Cardiac fibroblast (primary cell): Measurements from ENCODE around the gene HSBP1L1.

Experiments
- DNase-seq, 2 donors: peaks; one replicate each; pipeline versions ENCODE4 v3.0.0 to v3.0.0-alpha.2; 2010; ENCODE audit warnings: low read depth in 2 of 2
- H3K4me3 ChIP-seq, 2 donors: replicated peaks in 1 of 2; 1 replicate in 1 of 2; 2 replicates in 1 of 2; pipeline ENCODE4 v1.5.1; 2011; ENCODE audit warnings: low read depth in 2 of 2, low read length in 2 of 2, mild to moderate bottlenecking in 2 of 2, moderate library complexity in 1 of 2
- CTCF ChIP-seq: IDR thresholded peaks from one replicate; pipeline ENCODE4 v1.5.1; 2011; ENCODE audit warnings: low read depth, mild to moderate bottlenecking, low read length, inconsistent platforms

The HSBP1L1 gene

GRCh38 chr18:79949697-79950487 lies 14.6 kb upstream of the HSBP1L1 start:
- H3K4me3 ChIP-seq, result peak overlapping the region; percentile 58 to 72
- TF ChIP-seq CTCF, result no peak
- peak; percentile 32 to 36 for DNase-seq

DNA sequence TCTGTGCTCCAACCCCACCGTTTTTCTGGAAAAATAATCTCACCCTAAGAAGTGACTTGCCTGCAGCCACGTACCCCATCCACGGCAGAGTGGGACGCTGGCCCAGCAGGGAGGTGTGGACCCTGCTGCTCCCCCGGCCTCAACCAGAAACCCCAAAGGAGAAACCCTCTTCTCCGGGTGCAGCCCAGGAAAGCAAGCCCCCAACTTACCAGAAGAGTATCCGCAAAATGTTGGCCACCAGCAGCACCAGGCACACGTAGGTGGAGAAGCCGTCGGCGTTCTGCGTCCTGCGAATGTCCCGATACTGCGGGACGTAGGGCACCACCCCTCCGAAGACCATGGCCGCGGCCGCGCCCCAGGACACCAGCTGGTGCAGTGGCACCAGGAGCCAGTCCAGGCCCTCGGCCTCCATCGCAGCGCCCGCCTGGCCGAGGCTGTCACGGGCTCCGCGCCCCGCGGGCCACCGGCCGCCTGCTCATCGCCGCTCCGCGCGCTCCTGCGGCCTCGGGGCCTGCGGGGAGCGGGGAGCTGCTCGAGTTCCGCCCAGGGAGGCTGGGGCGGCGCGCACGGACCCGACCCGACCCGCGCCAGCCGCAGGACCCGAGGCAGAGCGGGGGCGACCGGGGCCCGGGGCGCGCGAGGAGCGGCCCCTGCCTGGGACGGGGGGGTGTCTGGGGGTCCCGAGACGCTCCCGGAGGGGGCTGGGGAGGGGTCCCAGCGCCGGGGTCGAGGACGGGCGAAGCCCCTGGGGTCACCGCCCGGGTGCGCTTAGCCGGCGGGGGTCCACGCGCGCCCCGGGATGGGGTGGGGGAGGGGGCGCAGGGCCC lies 13.7 kb upstream of the HSBP1L1 start:
- H3K4me3 ChIP-seq, result peak overlapping the region; percentile 58 to 72
- no peak for TF ChIP-seq CTCF
- peak; percentile 25 to 36 for DNase-seq

DNA sequence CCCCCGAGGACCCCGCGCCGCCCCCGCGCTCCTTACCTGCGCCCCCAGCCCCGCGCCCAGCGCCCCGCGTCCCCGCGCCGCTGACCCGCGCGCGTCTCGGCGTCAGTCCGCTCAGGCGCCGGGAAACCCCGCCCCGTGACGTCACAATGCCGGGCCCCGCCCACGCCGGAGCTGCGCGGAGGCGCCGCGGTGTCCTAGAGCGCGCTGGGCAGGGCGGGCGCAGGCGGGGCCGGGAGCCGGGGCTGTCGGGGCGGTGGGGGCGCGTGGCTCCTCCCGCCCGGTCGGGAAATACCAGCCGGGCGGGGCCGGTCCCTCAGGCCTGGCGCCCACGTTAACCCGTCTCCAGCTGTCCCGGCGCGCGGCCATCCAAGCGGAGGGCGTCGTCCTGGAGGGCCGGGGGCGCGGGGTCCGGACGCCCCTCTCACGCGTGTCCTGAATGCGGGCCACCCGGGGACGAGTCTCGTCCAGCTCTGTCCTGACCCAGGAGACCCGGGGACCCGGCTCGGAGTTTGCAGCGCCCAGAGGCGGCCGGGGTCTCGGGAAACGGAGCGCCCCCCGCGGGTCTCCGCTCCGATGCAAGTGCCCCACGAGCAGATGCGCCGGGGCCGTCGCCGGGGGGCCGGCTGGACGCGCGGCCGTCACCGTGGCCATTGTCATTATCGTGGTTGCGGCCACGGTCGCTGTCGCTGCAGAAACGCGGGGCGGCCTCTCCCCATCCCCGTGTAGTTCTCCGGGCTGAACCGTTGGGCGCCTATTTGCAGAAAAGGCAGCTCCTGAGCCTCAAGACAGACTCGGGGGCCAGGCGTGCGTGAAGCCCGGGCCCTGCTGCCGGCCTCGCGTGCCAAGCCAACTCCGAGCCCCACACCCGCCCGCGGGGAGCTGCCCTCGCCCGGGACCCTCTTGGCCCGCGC lies 12.6 kb upstream of the HSBP1L1 start, which contains the start of gene SLC66A2:
SLC66A2 (minus strand) TSS at position 109 of the 911 bp plus-strand sequence. CDS start 727 bp downstream, outside the sequence.
- H3K4me3 ChIP-seq, result peak within 1 kb of the TSS; percentile 60 to 72
- TF ChIP-seq CTCF, result no peak
- peak; percentile 83 to 91 for DNase-seq

GRCh38 chr18:79952456-79952995 lies 11.9 kb upstream of the HSBP1L1 start:
- peak overlapping the region; percentile 60 to 72 for H3K4me3 ChIP-seq
- TF ChIP-seq CTCF, result no peak
- DNase-seq, result no peak

DNA sequence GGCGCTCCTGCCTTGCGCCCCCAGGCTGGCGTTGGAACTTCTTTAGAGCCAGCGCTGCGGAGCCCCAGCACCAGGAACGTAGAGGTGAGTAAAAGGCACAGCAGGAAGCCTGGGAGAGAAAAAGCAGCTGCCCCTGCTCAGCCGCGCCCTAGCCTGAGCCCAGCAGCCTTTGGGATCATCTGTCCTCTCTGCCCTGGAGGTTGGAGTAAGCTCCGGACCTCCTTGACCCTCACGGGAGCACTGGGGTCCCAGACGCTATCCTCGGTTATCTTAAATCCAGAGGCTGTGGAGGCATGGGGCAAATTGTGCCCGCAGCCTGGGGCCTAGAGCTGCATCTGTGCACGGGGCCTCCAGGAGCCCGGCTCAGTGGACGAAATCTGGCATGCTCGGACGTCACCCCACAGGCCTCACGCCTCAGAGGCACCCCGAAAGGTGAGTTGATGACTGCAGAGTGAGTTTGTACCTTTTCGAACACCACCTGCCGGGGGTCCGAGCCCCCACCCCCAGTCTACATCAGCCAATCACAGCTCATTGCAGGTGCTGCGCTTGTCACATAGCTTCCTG lies 11.4 kb upstream of the HSBP1L1 start:
- no peak for TF ChIP-seq CTCF
- no peak for DNase-seq
- H3K4me3 ChIP-seq, result no peak overlapping the region
